Tibial nerve (tissue), 4 donors: ENCODE data around the gene MCHR1.

ENCODE experiments used
- CTCF ChIP-seq, 5 experiments: fragments of 200-600 bp in 3 of 5; fragments of 450-650 bp in 2 of 5; sonication (generic) in 3 of 5; IDR thresholded peaks; one replicate each; pipeline ENCODE4 v1.5.1; 2016 to 2019; ENCODE audit warnings: antibody characterized with exemption in 5 of 5, mild to moderate bottlenecking in 3 of 5, moderate library complexity in 2 of 5
- EP300 ChIP-seq, 2 donors: sonication (generic); formaldehyde crosslinking; IDR thresholded peaks; one replicate each; pipeline ENCODE4 v1.6.1; 2017; ENCODE audit warnings: antibody characterized with exemption in 2 of 2, mild to moderate bottlenecking in 1 of 2
- POLR2A ChIP-seq, 2 donors: fragments of 450-650 bp; IDR thresholded peaks; one replicate each; pipeline ENCODE4 v1.6.1; 2017; ENCODE audit warnings: antibody characterized with exemption in 2 of 2, mild to moderate bottlenecking in 2 of 2, moderate library complexity in 2 of 2

GRCh38 chr22:40680819-40681183, 1.5 kb downstream of the MCHR1 start:
- TF ChIP-seq CTCF (IDR thresholded peaks at IDR 0.05) (no peak), POLR2A (IDR thresholded peaks at IDR 0.05) (no peak), EP300 (IDR thresholded peaks at IDR 0.05) (no peak)
